A549 (cell line): Measurements from ENCODE around the gene HELQ.

Source experiments
- CEBPB ChIP-seq, 2 experiments: fragments of >200 bp in 1 of 2; sonication (Bioruptor Twin) in 1 of 2; formaldehyde crosslinking in 1 of 2; IDR thresholded peaks; 2 replicates each; pipeline ENCODE4 v1.6.1; 2012 to 2016
- CTCF ChIP-seq: fragments of >200 bp; sonication (Bioruptor Twin); formaldehyde crosslinking; IDR thresholded peaks from 3 replicates; pipeline ENCODE4 v1.5.1; 2016
- EP300 ChIP-seq, 2 experiments: fragments of >200 bp; sonication (Bioruptor Twin); formaldehyde crosslinking; IDR thresholded peaks; 2 replicates in 1 of 2; 3 replicates in 1 of 2; pipeline ENCODE4 v1.6.1; 2016 to 2017
- FOSB ChIP-seq: fragments of 250-450 bp; sonication (Bioruptor Pico); IDR thresholded peaks from 2 replicates; pipeline ENCODE4 v1.5.0; 2020; ENCODE audit warnings: mild to moderate bottlenecking, moderate library complexity
- HMGXB4 ChIP-seq: fragments of 250-450 bp; sonication (Bioruptor Pico); IDR thresholded peaks from 2 replicates; pipeline ENCODE4 v1.5.0; 2021; ENCODE audit warnings: mild to moderate bottlenecking, moderate library complexity, borderline replicate concordance
- KDM1A ChIP-seq: fragments of 200-600 bp; sonication (generic); IDR thresholded peaks from 2 replicates; pipeline ENCODE4 v1.6.1; 2016; ENCODE audit warnings: low read depth, mild to moderate bottlenecking
- MAX ChIP-seq: IDR thresholded peaks from 2 replicates; pipeline ENCODE4 v1.6.1; 2012
- NFE2L2 ChIP-seq: fragments of 150-350 bp; conservative IDR thresholded peaks from 2 replicates; pipeline ENCODE4 v1.6.1; 2014; ENCODE audit warnings: low read length
- NPAS2 ChIP-seq: fragments of 250-450 bp; sonication (Bioruptor Pico); IDR thresholded peaks from 2 replicates; pipeline ENCODE4 v1.8.0; 2022; ENCODE audit warnings: mild to moderate bottlenecking, moderate library complexity, borderline replicate concordance
- POLR2A ChIP-seq: IDR thresholded peaks from 2 replicates; pipeline ENCODE4 v1.6.1; 2012; ENCODE audit warnings: mild to moderate bottlenecking, low read length
- POLR2AphosphoS2 ChIP-seq: conservative IDR thresholded peaks from 2 replicates; pipeline ENCODE4 v1.6.1; 2012; ENCODE audit warnings: low read length, improper control_type of control experiment, inconsistent platforms
- RCOR1 ChIP-seq: fragments of 150-350 bp; IDR thresholded peaks from 2 replicates; pipeline ENCODE4 v1.6.1; 2014; ENCODE audit warnings: antibody characterized with exemption, low read length, low read depth
- REST ChIP-seq: fragments of 200-600 bp; sonication (generic); IDR thresholded peaks from 2 replicates; pipeline ENCODE4 v1.6.1; 2016; ENCODE audit warnings: antibody characterized with exemption, mild to moderate bottlenecking, moderate library complexity
- ZFP36 ChIP-seq: fragments of 450-650 bp; IDR thresholded peaks from 2 replicates; pipeline ENCODE4 v1.6.1; 2014; ENCODE audit warnings: borderline replicate concordance; ENCODE audit not compliant: partially characterized antibody

GRCh38 chr4:83408908-83409307, 46.7 kb downstream of the HELQ start:
- TF ChIP-seq CTCF = no peak
- TF ChIP-seq POLR2A = no peak
- TF ChIP-seq MAX = no peak
- no peak for TF ChIP-seq HMGXB4
- no peak for TF ChIP-seq ZFP36
- TF ChIP-seq EP300 (IDR thresholded peaks at IDR 0.05) = no peak
- TF ChIP-seq REST = no peak
- TF ChIP-seq CEBPB (IDR thresholded peaks at IDR 0.05) = no peak
- no peak for TF ChIP-seq RCOR1
- no peak for TF ChIP-seq FOSB (CRISPR knock-in tag)
- TF ChIP-seq POLR2AphosphoS2 = no peak
- no peak for TF ChIP-seq KDM1A
- no peak for TF ChIP-seq NFE2L2
- TF ChIP-seq NPAS2 (CRISPR knock-in tag) = no peak
